Heart left ventricle (tissue), 13 donors: ENCODE results near the gene CHST9.

Source experiments
- POLR2A ChIP-seq, 2 donors: fragments of 450-650 bp; IDR thresholded peaks; one replicate each; pipeline ENCODE4 v1.6.1; 2017; ENCODE audit warnings: antibody characterized with exemption in 2 of 2, mild to moderate bottlenecking in 2 of 2, moderate library complexity in 2 of 2
- TF ChIP-seq, protein P1 (sequence below), 12 donors: fragments of 200-600 bp; sonication (generic) in 4 of 12; IDR thresholded peaks; one replicate each; pipeline versions ENCODE4 v1.5.0 to v1.8.0; 2018 to 2022; ENCODE audit warnings: antibody characterized with exemption in 12 of 12, mild to moderate bottlenecking in 5 of 12
- donor health status: ischemic (EF 13 %, LVEDD 7.1; RV severe dilation, severe dysfunction).
- donor health status: DM: no; HTN: yes; CAD: no.
- donor health status: DM: no; HTN: no; CAD: no.
- donor health status: ischemic (EF 25% LVEDD 6.9; RV normal size, moderate dysfunction).
- donor health status: ischemic (EF 25% LVEDD 5.7; RV mildly dilated, moderate dysfunction).
- donor health status: ischemic (EF 35%, LVEDD 5.7; RV mildly dilated, moderate dysfunction).
- donor health status: nonischemic (EF 11% LVEDD 7.7; RV severe dilation, severe dysfunction).
- donor health status: DM: yes; HTN: yes; CAD: no.
- donor health status: PGD.
- donor health status: ischemic (EF 29% LVEDD 5.4; RV normal size, mild dysfunction).
- donor health status: nonischemic (EF 23%, LVEDD 6.1; RV moderate dilation, normal function).

DNA sequence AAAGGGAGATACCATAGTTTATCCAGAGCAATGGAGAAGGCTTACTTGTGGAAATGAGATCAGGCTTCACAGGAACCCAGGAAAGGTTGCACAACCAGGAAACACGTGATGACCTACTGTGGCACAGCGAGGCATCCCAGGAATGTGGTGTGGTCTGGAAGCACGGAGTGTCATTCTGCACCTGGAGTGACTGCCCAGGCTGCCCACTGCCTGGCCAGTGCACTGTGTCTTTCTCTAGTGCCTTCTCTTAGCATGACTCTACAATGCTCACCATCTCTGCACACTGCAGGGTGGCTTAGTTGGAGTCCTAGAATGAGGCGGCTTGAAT is 48.9 kb downstream of the CHST9 start:
- TF ChIP-seq, protein P1, sequence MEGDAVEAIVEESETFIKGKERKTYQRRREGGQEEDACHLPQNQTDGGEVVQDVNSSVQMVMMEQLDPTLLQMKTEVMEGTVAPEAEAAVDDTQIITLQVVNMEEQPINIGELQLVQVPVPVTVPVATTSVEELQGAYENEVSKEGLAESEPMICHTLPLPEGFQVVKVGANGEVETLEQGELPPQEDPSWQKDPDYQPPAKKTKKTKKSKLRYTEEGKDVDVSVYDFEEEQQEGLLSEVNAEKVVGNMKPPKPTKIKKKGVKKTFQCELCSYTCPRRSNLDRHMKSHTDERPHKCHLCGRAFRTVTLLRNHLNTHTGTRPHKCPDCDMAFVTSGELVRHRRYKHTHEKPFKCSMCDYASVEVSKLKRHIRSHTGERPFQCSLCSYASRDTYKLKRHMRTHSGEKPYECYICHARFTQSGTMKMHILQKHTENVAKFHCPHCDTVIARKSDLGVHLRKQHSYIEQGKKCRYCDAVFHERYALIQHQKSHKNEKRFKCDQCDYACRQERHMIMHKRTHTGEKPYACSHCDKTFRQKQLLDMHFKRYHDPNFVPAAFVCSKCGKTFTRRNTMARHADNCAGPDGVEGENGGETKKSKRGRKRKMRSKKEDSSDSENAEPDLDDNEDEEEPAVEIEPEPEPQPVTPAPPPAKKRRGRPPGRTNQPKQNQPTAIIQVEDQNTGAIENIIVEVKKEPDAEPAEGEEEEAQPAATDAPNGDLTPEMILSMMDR (IDR thresholded peaks at IDR 0.05) = no peak
- TF ChIP-seq POLR2A (IDR thresholded peaks at IDR 0.05) = no peak
